Measurements from ENCODE around the gene ARID1B. TPM values are rescaled to one million over a fixed set of nuclear protein-coding genes. Genes with fewer than 3 reads are reported as not detected.
A peak's percentile ranks its signal among the peaks of the same experiment; 100 is the strongest.

Gene ARID1B
- total and polyA plus RNA-seq, 10 of the 15 experiments (the other 5 are each of a cell fraction or from before 2014, with no cell fraction given): 24.7 to 133 (median 54.6) TPM

DNA sequence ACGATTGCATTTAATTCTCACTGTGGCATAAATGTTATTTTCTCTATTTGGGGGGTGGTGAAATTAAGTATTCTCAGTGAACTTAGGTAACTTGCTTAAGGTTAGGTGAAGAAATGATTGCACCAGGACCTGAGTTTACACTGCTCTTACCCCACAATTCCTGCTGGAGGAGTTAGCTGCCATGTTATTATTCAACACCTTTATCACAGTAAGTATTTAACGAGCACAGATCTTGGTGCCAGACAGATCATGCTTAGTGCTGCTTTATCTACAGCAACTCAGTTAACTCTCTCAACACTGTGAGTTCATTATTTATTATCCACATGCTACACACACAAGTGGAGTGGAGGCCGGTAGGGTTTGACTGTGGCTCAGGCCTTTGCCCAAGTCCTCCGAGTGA lies 296.4 kb downstream of the ARID1B start (continued):
- TF ChIP-seq BHLHE40 (IDR thresholded peaks at IDR 0.05; ENCODE audit: borderline replicate concordance in 1 of 2, low read depth in 2 of 2, low read length in 1 of 2): no peak
- TF ChIP-seq NR2C1 (IDR thresholded peaks at IDR 0.05): no peak
- no peak for TF ChIP-seq NR2C2 (IDR thresholded peaks at IDR 0.05; ENCODE audit: borderline replicate concordance, control insufficient read depth, insufficient read length, low read depth)
- TF ChIP-seq ZNF274 (IDR thresholded peaks at IDR 0.05; ENCODE audit: insufficient read depth, insufficient read length): no peak
- no peak for TF ChIP-seq CHD1 (IDR thresholded peaks at IDR 0.05; ENCODE audit: low read depth, low read length)

GRCh38 chr6:157074969-157075368 lies 297.8 kb downstream of the ARID1B start:
- Histone ChIP-seq H4K20me1 (ENCODE audit: control insufficient read depth, insufficient read depth) (peaks cover 9% of the 10 kb centered on the region), H3K9ac (ENCODE audit: control insufficient read depth, insufficient read depth, low read length) (no peak overlapping the region), H3K27ac (ENCODE audit: control insufficient read depth, insufficient read depth) (peak overlapping the region; percentile 68), H3K36me3 (ENCODE audit: control insufficient read depth in 2 of 2, insufficient read depth in 2 of 2, low read length in 1 of 2) (no peaks in the 10 kb centered on the region; a peak in 2 of 4 replicates), H2AFZ (ENCODE audit: control insufficient read depth, low read depth, low read length) (no peak overlapping the region), H3K9me3 (replicated peaks; ENCODE audit: control insufficient read depth, insufficient read depth, low read length) (no peaks in the 10 kb centered on the region), H3K4me2 (ENCODE audit: control insufficient read depth, insufficient read depth) (no peak overlapping the region), H3K4me3 (0 out of 2 replicates have a peak overlapping the region, but pooled peaks have one; percentile 28), H3K79me2 (ENCODE audit: control insufficient read depth, insufficient read depth, low read length) (peaks cover 12% of the 10 kb centered on the region), H3K4me1 (ENCODE audit: control insufficient read depth, insufficient read depth, low read length) (peaks cover 19% of the 10 kb centered on the region), H3K27me3 (replicated peaks in 1 of 2; ENCODE audit: control insufficient read depth in 2 of 2, insufficient read depth in 2 of 2, low read length in 1 of 2) (no peaks in the 10 kb centered on the region)
- RAD21 ChIA-PET (ENCODE audit: unreplicated experiment): interaction anchor here (1.1 kb wide), 1 partner anchor 41 kb away, joined by 3 read pairs; no protein-coding TSS in a partner anchor
- SMC1A ChIA-PET (ENCODE audit: uncharacterized antibody, unreplicated experiment): interaction anchor here (1.3 kb wide), 1 partner anchor 38 kb away, joined by 3 read pairs; no protein-coding TSS in a partner anchor
- POLR2A ChIA-PET: interaction anchor here (0.6 kb wide), 1 partner anchor 186 kb away, joined by 5 read pairs; no protein-coding TSS in a partner anchor
- CTCF ChIA-PET: no interaction called here
- DNase-seq (ENCODE audit: low read depth, low spot score) (no peak), ATAC-seq (no peak), FAIRE-seq (no peak)
- BruUV-seq (replicated peaks): no TSS peak
- 42% methylated on average over 1 of the region's 1 CpG for WGBS (ENCODE audit: insufficient coverage, insufficient replicate concordance, low lambda C conversion rate, missing lambda C conversion rate)
- intact Hi-C loops (cut with micrococcal nuclease; ENCODE audit: unreplicated experiment): no loop called here
- in situ Hi-C loops (cut with MboI): no loop called here
- no peak for TF ChIP-seq E4F1 (IDR thresholded peaks at IDR 0.05; ENCODE audit: borderline replicate concordance, partially characterized antibody)

Data from GM12878 (cell line).